HEK293 (cell line): ENCODE data around the gene ARHGEF26.

Source experiments
- CTCF ChIA-PET: fragments of 350-600 bp; formaldehyde crosslinking; extraction: SDS; loops from one replicate; lab custom pipeline; 2021; ENCODE audit warnings: antibody characterized with exemption; lab: Yijun Ruan, JAX
- POLR2A ChIA-PET: fragments of 300-600 bp; formaldehyde crosslinking; extraction: SDS; loops from one replicate; lab custom pipeline; 2020; ENCODE audit warnings: antibody characterized with exemption, inconsistent platforms; lab: Yijun Ruan, JAX
- H3K27ac ChIP-seq: fragments of 200-500 bp; sonication (Bioruptor generic); 2 replicates; pipeline ENCODE4 v1.5.1; 2014; ENCODE audit warnings: low read depth, low read length, control low read depth, inconsistent platforms; ENCODE audit errors: extremely low read depth
- H3K36me3 ChIP-seq, 2 experiments: fragments of 200-500 bp in 1 of 2; sonication (Bioruptor generic) in 1 of 2; 1 replicate in 1 of 2; 2 replicates in 1 of 2; pipeline ENCODE4 v1.5.1; 2014 to 2017; ENCODE audit warnings: inconsistent platforms in 2 of 2, low read length in 2 of 2; ENCODE audit not compliant: control insufficient read depth in 2 of 2, insufficient read depth in 1 of 2
- H3K4me1 ChIP-seq: fragments of 200-500 bp; sonication (Bioruptor generic); 2 replicates; pipeline ENCODE4 v1.5.1; 2014; ENCODE audit warnings: mild to moderate bottlenecking, low read length, inconsistent platforms; ENCODE audit not compliant: control insufficient read depth, insufficient read depth
- H3K4me3 ChIP-seq: 2 replicates; pipeline ENCODE4 v1.5.1; 2011; ENCODE audit warnings: low read depth, mild to moderate bottlenecking, control low read depth, low read length, moderate library complexity
- H3K9me3 ChIP-seq: fragments of 200-500 bp; sonication (Bioruptor generic); 2 replicates; pipeline ENCODE4 v1.5.1; 2014; ENCODE audit warnings: low read depth, low read length, inconsistent platforms; ENCODE audit not compliant: control insufficient read depth, insufficient read depth
- ELK4 ChIP-seq: IDR thresholded peaks from 2 replicates; pipeline ENCODE4 v1.6.1; 2011; ENCODE audit warnings: mild to moderate bottlenecking, low read depth, low read length, borderline replicate concordance
- ZBTB26 ChIP-seq: fragments of 450-650 bp; formaldehyde crosslinking; optimal IDR thresholded peaks from 2 replicates; pipeline ENCODE3; 2016; ENCODE audit warnings: missing biosample characterization, mild to moderate bottlenecking, missing genetic modification characterization
- ZBTB6 ChIP-seq: fragments of 450-650 bp; formaldehyde crosslinking; IDR thresholded peaks from 2 replicates; pipeline ENCODE4 v1.5.1; 2017; ENCODE audit warnings: missing biosample characterization, missing genetic modification characterization
- ZNF121 ChIP-seq: fragments of 450-650 bp; formaldehyde crosslinking; IDR thresholded peaks from 2 replicates; pipeline ENCODE4 v1.5.1; 2016; ENCODE audit warnings: missing biosample characterization, missing genetic modification characterization
- ZNF362 ChIP-seq: fragments of 450-650 bp; formaldehyde crosslinking; IDR thresholded peaks from 2 replicates; pipeline ENCODE4 v1.5.1; 2016; ENCODE audit warnings: missing biosample characterization, missing genetic modification characterization
- ZNF514 ChIP-seq: fragments of 450-650 bp; formaldehyde crosslinking; IDR thresholded peaks from 2 replicates; pipeline ENCODE4 v1.5.1; 2016; ENCODE audit warnings: missing biosample characterization, missing genetic modification characterization
- ZNF530 ChIP-seq: fragments of 450-650 bp; formaldehyde crosslinking; IDR thresholded peaks from 2 replicates; pipeline ENCODE4 v1.5.1; 2016; ENCODE audit warnings: low read depth, missing biosample characterization, missing genetic modification characterization
- ZNF558 ChIP-seq: fragments of 450-650 bp; formaldehyde crosslinking; IDR thresholded peaks from 2 replicates; pipeline ENCODE4 v1.5.1; 2016; ENCODE audit warnings: missing biosample characterization, missing genetic modification characterization
- ZNF571 ChIP-seq: fragments of 450-650 bp; formaldehyde crosslinking; IDR thresholded peaks from 2 replicates; pipeline ENCODE4 v1.5.0; 2017; ENCODE audit warnings: missing biosample characterization, missing genetic modification characterization
- ZNF596 ChIP-seq: fragments of 450-650 bp; IDR thresholded peaks from 2 replicates; pipeline ENCODE4 v1.5.0; 2018; ENCODE audit warnings: missing biosample characterization, mild to moderate bottlenecking, missing genetic modification characterization, moderate library complexity
- ZSCAN4 ChIP-seq: fragments of 450-650 bp; formaldehyde crosslinking; IDR thresholded peaks from 2 replicates; pipeline ENCODE4 v1.5.1; 2017; ENCODE audit warnings: missing biosample characterization, missing genetic modification characterization

Gene ARHGEF26

GRCh38 chr3:154304936-154305335, 183.7 kb downstream of the ARHGEF26 start (continued):
- TF ChIP-seq ZNF362 (tag by site-specific recombination) (no peak), ZNF121 (tag by site-specific recombination) (no peak), ELK4 (no peak), ZNF530 (tag by site-specific recombination) (no peak), ZBTB26 (tag by site-specific recombination) (no peak), ZNF571 (tag by site-specific recombination) (no peak), ZBTB6 (no peak), ZNF596 (tag by site-specific recombination) (no peak)

GRCh38 chr3:154307363-154307762, 186.2 kb downstream of the ARHGEF26 start:
- H3K4me3 ChIP-seq = no peak overlapping the region
- H3K9me3 ChIP-seq = no peaks in the 10 kb centered on the region
- CTCF ChIA-PET = no interaction called here
- H3K4me1 ChIP-seq = no peaks in the 10 kb centered on the region
- peaks cover 20 to 74% of the 10 kb centered on the region in 2 experiments for H3K36me3 ChIP-seq
- TF ChIP-seq ZSCAN4 (tag by site-specific recombination) (no peak), ZNF514 (tag by site-specific recombination) (no peak), ZNF558 (tag by site-specific recombination) (no peak)
- no peak overlapping the region for H3K27ac ChIP-seq
- POLR2A ChIA-PET = no interaction called here
